Astrocyte (in vitro differentiated cells and primary cell): Measurements from ENCODE around the gene PALLD.

Experiments used
- EZH2 ChIP-seq: IDR thresholded peaks from 2 replicates; pipeline ENCODE4 v1.6.1; 2012; ENCODE audit warnings: mild to moderate bottlenecking, low read length, inconsistent platforms; ENCODE audit not compliant: insufficient read depth
- TF ChIP-seq, protein P1 (sequence below): IDR thresholded peaks from 2 replicates; pipeline ENCODE4 v1.5.1; 2011; ENCODE audit warnings: low read depth, mild to moderate bottlenecking, inconsistent platforms, low read length, moderate library complexity; ENCODE audit not compliant: insufficient read depth

DNA sequence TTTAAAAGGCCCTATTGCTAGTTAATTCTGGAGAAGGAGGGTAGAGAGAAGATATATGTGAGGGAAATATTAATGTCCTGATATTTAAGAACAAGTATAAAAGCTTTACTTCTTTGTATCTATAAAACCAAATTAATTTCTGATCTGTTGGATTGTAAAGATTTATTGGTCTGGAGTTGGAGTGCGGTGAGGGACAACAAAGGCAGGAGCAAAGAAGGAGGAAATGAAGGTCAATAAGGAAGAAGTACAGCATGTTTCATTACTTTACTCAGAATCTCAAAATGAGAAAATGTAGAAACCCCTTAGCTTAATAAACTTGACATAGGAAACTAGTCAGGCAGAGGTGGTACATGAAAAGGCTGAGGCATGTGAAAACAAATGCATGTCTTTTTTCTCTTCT lies 192.9 kb downstream of the PALLD start:
- no peak for TF ChIP-seq EZH2
- TF ChIP-seq, protein P1, sequence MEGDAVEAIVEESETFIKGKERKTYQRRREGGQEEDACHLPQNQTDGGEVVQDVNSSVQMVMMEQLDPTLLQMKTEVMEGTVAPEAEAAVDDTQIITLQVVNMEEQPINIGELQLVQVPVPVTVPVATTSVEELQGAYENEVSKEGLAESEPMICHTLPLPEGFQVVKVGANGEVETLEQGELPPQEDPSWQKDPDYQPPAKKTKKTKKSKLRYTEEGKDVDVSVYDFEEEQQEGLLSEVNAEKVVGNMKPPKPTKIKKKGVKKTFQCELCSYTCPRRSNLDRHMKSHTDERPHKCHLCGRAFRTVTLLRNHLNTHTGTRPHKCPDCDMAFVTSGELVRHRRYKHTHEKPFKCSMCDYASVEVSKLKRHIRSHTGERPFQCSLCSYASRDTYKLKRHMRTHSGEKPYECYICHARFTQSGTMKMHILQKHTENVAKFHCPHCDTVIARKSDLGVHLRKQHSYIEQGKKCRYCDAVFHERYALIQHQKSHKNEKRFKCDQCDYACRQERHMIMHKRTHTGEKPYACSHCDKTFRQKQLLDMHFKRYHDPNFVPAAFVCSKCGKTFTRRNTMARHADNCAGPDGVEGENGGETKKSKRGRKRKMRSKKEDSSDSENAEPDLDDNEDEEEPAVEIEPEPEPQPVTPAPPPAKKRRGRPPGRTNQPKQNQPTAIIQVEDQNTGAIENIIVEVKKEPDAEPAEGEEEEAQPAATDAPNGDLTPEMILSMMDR, result no peak
